Stromal cell of bone marrow (primary cell): ENCODE measurements around the gene REEP3.
"Not testable (repeated sequence)": the region's sequence is repeated elsewhere in the genome, so short reads cannot be mapped to it uniquely, and the experiment has no call there.

Experiments used
- DNase-seq: peaks from one replicate; pipeline ENCODE4 v3.0.0-alpha.2; 2012; ENCODE audit warnings: low read depth

REEP3 gene

GRCh38 chr10:63520500-63521415 is at the start of gene REEP3:
REEP3 (plus strand) TSS chr10:63521401; CDS start chr10:63521546, 145 bp downstream.
- peak; percentile 44 for DNase-seq

- DNase-seq, result no peak
Measured at GRCh38 chr10:63474488-63474887, 46.7 kb upstream of the REEP3 start.

- DNase-seq, result no peak
Measured at GRCh38 chr10:63477927-63478326, 43.3 kb upstream of the REEP3 start.

GRCh38 chr10:63478564-63478963 is 42.6 kb upstream of the REEP3 start:
- no peak for DNase-seq

GRCh38 chr10:63480237-63480636 is 41.0 kb upstream of the REEP3 start:
- no peak for DNase-seq

GRCh38 chr10:63481815-63482421 is 39.3 kb upstream of the REEP3 start:
- DNase-seq, result no peak

- no peak for DNase-seq
Measured at GRCh38 chr10:63483983-63484382, 37.2 kb upstream of the REEP3 start.

GRCh38 chr10:63487990-63488389 is 33.2 kb upstream of the REEP3 start:
- DNase-seq, result no peak

- DNase-seq, result no peak
Measured at GRCh38 chr10:63489838-63490237, 31.4 kb upstream of the REEP3 start.

GRCh38 chr10:63491588-63492316 is 29.4 kb upstream of the REEP3 start:
- DNase-seq, result peak; percentile 97

GRCh38 chr10:63492317-63492690 is 28.9 kb upstream of the REEP3 start:
- DNase-seq, result peak; percentile 26

- no peak for DNase-seq
Measured at GRCh38 chr10:63493004-63493403, 28.2 kb upstream of the REEP3 start.

GRCh38 chr10:63494951-63495350 is 26.2 kb upstream of the REEP3 start:
- no peak for DNase-seq

GRCh38 chr10:63496561-63496960 is 24.6 kb upstream of the REEP3 start:
- DNase-seq, result no peak

GRCh38 chr10:63497321-63497720 is 23.9 kb upstream of the REEP3 start:
- no peak for DNase-seq

- DNase-seq, result no peak
Measured at GRCh38 chr10:63498665-63499064, 22.5 kb upstream of the REEP3 start.

GRCh38 chr10:63500551-63500950 is 20.6 kb upstream of the REEP3 start:
- not testable (repeated sequence) for DNase-seq

GRCh38 chr10:63501954-63502353 is 19.2 kb upstream of the REEP3 start:
- DNase-seq, result no peak

GRCh38 chr10:63502832-63503231 is 18.4 kb upstream of the REEP3 start:
- DNase-seq, result no peak

- no peak for DNase-seq
Measured at GRCh38 chr10:63503395-63503794, 17.8 kb upstream of the REEP3 start.

- DNase-seq, result no peak
Measured at GRCh38 chr10:63504145-63504881, 16.9 kb upstream of the REEP3 start.

- no peak for DNase-seq
Measured at GRCh38 chr10:63505562-63505961, 15.6 kb upstream of the REEP3 start.
